ES-I3 (cell line): ENCODE data around the gene TRAP1.

Experiments
- H3K36me3 ChIP-seq: 2 replicates; pipeline ENCODE4 v1.6.1; 2013; ENCODE audit warnings: mild to moderate bottlenecking, low read length, control low read depth, moderate library complexity; ENCODE audit not compliant: insufficient read depth
- H3K4me1 ChIP-seq: 2 replicates; pipeline ENCODE4 v1.6.1; 2013; ENCODE audit warnings: mild to moderate bottlenecking, control low read depth, low read length; ENCODE audit not compliant: insufficient read depth
- H3K9ac ChIP-seq: 2 replicates; pipeline ENCODE4 v1.6.1; 2013; ENCODE audit warnings: low read depth, mild to moderate bottlenecking, low read length, moderate library complexity
- H3K9me3 ChIP-seq: 2 replicates; pipeline ENCODE4 v1.6.1; 2013; ENCODE audit warnings: mild to moderate bottlenecking, low read length, moderate library complexity; ENCODE audit not compliant: control insufficient read depth, insufficient read depth

TRAP1 gene

DNA sequence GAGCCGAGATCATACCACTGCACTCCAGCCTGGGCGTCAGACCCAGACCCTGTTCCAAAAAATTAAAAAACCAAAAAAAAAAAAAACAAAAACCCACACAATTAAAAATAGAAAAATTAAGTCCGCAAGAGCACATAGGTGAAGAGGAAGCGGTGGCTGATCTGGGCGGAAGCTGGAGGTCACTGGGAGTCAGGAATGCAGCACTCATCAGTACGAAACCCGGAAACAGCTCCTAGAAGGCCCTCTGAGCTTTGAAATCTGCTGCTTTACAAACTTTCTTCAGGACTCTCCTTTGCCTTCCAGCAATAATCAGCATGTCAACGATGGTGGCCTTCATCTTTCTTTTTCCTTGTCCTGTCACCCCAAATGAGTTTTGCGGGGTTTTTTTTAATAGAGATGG lies 29.5 kb downstream of the TRAP1 start:
- H3K4me1 ChIP-seq, result peaks cover 4% of the 10 kb centered on the region; the same call in 1 of the 2 replicates
- H3K36me3 ChIP-seq, result peaks cover 31% of the 10 kb centered on the region
- no peaks in the 10 kb centered on the region for H3K9me3 ChIP-seq
- H3K9ac ChIP-seq, result no peak overlapping the region

- Histone ChIP-seq H3K4me1 (peaks cover 4% of the 10 kb centered on the region; the same call in 1 of the 2 replicates), H3K9ac (no peak overlapping the region), H3K36me3 (peaks cover 33% of the 10 kb centered on the region), H3K9me3 (no peaks in the 10 kb centered on the region)
Measured at GRCh38 chr16:3687021-3687420, 30.3 kb downstream of the TRAP1 start.

DNA sequence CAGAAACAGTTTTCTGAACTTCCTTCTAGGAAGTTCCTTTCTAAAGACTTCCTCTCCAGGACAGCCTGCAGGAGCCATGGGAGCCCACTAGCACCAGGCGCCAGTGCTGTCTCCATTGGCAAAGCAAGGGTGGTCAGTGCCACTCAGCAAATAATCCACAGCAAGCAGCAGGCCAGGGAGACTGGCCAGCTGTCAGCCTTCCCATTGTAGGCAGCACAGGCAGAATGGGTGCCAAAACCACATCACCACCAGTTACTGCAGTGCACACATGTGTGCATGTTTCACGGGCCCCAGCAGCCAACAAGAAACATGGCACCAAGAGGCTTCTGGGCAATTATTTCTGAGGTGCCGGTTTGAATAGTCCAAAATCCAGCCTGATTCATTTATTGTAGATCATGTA lies 36.1 kb downstream of the TRAP1 start:
- Histone ChIP-seq H3K9ac (no peak overlapping the region), H3K9me3 (no peaks in the 10 kb centered on the region), H3K4me1 (no peaks in the 10 kb centered on the region), H3K36me3 (peaks cover 24% of the 10 kb centered on the region)

GRCh38 chr16:3677994-3678393 lies 39.3 kb downstream of the TRAP1 start:
- Histone ChIP-seq H3K36me3 (peaks cover 21% of the 10 kb centered on the region), H3K4me1 (no peaks in the 10 kb centered on the region), H3K9ac (no peak overlapping the region), H3K9me3 (no peaks in the 10 kb centered on the region)

- Histone ChIP-seq H3K36me3 (peaks cover 15% of the 10 kb centered on the region), H3K9ac (no peak overlapping the region)
Measured at GRCh38 chr16:3675601-3676130, 41.7 kb downstream of the TRAP1 start.

GRCh38 chr16:3674513-3675295 lies 42.6 kb downstream of the TRAP1 start:
- Histone ChIP-seq H3K9ac (no peak overlapping the region), H3K4me1 (no peaks in the 10 kb centered on the region), H3K36me3 (peaks cover 15% of the 10 kb centered on the region), H3K9me3 (no peaks in the 10 kb centered on the region)

More at GRCh38 chr16:3675601-3676130, 41.7 kb downstream of the TRAP1 start:
- H3K4me1 ChIP-seq, result no peaks in the 10 kb centered on the region
- H3K9me3 ChIP-seq, result no peaks in the 10 kb centered on the region

- H3K4me1 ChIP-seq, result no peaks in the 10 kb centered on the region
- H3K36me3 ChIP-seq, result peaks cover 18% of the 10 kb centered on the region
- no peaks in the 10 kb centered on the region for H3K9me3 ChIP-seq
- H3K9ac ChIP-seq, result no peak overlapping the region
Measured at GRCh38 chr16:3673676-3674377, 43.5 kb downstream of the TRAP1 start.

- Histone ChIP-seq H3K36me3 (peaks cover 24% of the 10 kb centered on the region), H3K9me3 (no peaks in the 10 kb centered on the region), H3K4me1 (no peaks in the 10 kb centered on the region), H3K9ac (no peak overlapping the region)
Measured at GRCh38 chr16:3673201-3673600, 44.1 kb downstream of the TRAP1 start.

- no peaks in the 10 kb centered on the region for H3K9me3 ChIP-seq
- H3K36me3 ChIP-seq, result peaks cover 22% of the 10 kb centered on the region
- H3K4me1 ChIP-seq, result no peaks in the 10 kb centered on the region
- no peak overlapping the region for H3K9ac ChIP-seq
Measured at GRCh38 chr16:3672571-3673041, 44.7 kb downstream of the TRAP1 start.

GRCh38 chr16:3671424-3671823 lies 45.9 kb downstream of the TRAP1 start:
- Histone ChIP-seq H3K36me3 (peaks cover 20% of the 10 kb centered on the region), H3K4me1 (no peaks in the 10 kb centered on the region), H3K9ac (no peak overlapping the region), H3K9me3 (no peaks in the 10 kb centered on the region)

DNA sequence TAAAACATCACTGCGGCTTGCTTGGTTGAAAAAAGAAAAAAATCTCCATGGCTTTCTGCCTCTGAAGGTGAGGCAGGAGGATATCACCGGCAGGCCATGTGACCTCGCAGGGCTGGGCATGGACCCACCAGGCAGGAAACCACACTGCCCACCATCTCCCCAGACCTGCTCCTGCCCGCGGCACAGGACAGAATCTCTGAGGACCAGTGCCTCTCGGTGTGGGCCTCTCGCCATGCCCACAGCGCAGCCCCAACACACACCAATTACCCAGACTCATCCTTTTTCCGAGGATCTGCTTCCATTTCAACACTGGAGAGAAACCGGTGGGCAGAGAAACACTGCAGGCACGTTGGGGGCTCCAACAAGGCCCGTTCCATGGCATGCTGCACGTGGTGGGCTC lies 46.6 kb downstream of the TRAP1 start:
- H3K9ac ChIP-seq, result no peak overlapping the region
- H3K4me1 ChIP-seq, result no peaks in the 10 kb centered on the region
- peaks cover 20% of the 10 kb centered on the region for H3K36me3 ChIP-seq
- H3K9me3 ChIP-seq, result no peaks in the 10 kb centered on the region

- no peaks in the 10 kb centered on the region for H3K4me1 ChIP-seq
- peaks cover 26% of the 10 kb centered on the region for H3K36me3 ChIP-seq
- no peak overlapping the region for H3K9ac ChIP-seq
- H3K9me3 ChIP-seq, result no peaks in the 10 kb centered on the region
Measured at GRCh38 chr16:3669082-3669481, 48.2 kb downstream of the TRAP1 start.

- no peak overlapping the region for H3K9ac ChIP-seq
- peaks cover 22% of the 10 kb centered on the region for H3K36me3 ChIP-seq
- H3K4me1 ChIP-seq, result no peaks in the 10 kb centered on the region
- H3K9me3 ChIP-seq, result no peaks in the 10 kb centered on the region
Measured at GRCh38 chr16:3668626-3669025, 48.7 kb downstream of the TRAP1 start.

DNA sequence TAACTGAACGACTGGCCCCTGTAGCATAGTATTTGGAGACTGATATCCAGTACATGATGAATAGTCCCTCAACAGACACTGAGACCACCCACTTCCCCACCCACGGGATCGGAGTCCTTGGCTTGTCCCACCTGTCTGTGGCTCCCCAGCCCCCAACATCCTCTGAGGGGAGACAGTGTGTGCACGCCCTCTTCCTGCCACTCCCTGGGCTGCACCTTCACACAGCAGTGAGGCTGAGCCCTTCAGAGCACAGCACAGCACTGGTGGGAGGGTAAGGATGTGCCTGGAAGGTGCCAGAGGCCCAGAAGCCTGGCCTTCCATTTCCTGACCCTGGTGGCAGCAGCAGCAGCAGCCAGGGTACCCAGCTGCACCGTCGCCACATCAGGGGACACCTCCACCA lies 51.8 kb downstream of the TRAP1 start:
- Histone ChIP-seq H3K9ac (no peak overlapping the region), H3K4me1 (no peaks in the 10 kb centered on the region), H3K9me3 (no peaks in the 10 kb centered on the region), H3K36me3 (peaks cover 28% of the 10 kb centered on the region)
